ENCODE measurements around the gene PSMG4. TPM values are rescaled to one million over a fixed set of nuclear protein-coding genes. Genes with fewer than 3 reads are reported as not detected.

PSMG4 gene
- total RNA-seq, 1 experiment from 2014 or later: 51.9 TPM

GRCh38 chr6:3218266-3218665, 40.5 kb upstream of the PSMG4 start:
- BruUV-seq (replicated peaks): no TSS peak
- intact Hi-C loops (cut with micrococcal nuclease): no loop called here
- POLR2A ChIA-PET (ENCODE audit: unreplicated experiment): no interaction called here

DNA sequence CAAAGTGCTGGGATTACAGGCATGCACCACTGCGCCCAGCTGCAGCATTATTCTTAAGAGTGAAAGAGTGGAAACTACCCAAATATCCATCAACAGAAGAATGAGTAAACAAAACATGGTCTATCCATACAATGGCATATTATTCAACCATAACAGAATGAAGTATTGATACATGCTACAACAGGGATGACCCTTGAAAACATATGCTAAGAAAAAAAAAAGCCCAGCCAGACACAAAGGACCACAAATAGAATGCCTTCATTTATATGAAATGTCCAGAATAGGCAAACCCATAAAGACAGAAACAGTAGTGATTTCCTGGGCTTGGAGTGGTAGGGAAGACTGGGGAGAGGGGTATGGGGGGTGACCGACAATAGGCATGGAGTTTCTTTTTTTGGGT, 38.4 kb upstream of the PSMG4 start:
- no peak overlapping the region for H3K4me3 ChIP-seq (ENCODE audit: low read length)
- CTCF ChIA-PET: no interaction called here
- no peaks in the 10 kb centered on the region for H3K4me1 ChIP-seq (ENCODE audit: insufficient read depth, low read length)
- no peaks in the 10 kb centered on the region for H3F3A ChIP-seq (ENCODE audit: low read length, unreplicated experiment)
- no TSS peak for BruUV-seq (replicated peaks)
- POLR2A ChIA-PET (ENCODE audit: unreplicated experiment): no interaction called here
- H3K9me3 ChIP-seq (ENCODE audit: low read length): no peaks in the 10 kb centered on the region
- H4K20me1 ChIP-seq (ENCODE audit: low read length): no peaks in the 10 kb centered on the region
- intact Hi-C loops (cut with micrococcal nuclease): no loop called here
- DNase-seq: no peak
- no peak overlapping the region for H3K4me2 ChIP-seq (ENCODE audit: low read length)
- no peaks in the 10 kb centered on the region for H3K79me2 ChIP-seq (ENCODE audit: low read length)
- H3K9ac ChIP-seq (ENCODE audit: low read length): no peak overlapping the region
- no peak for ATAC-seq
- H2AFZ ChIP-seq (ENCODE audit: low read length): no peak overlapping the region
- no peak for TF ChIP-seq EZH2 (IDR thresholded peaks at IDR 0.05; ENCODE audit: low read length, unreplicated experiment)
- no peak for TF ChIP-seq CTCF (conservative IDR thresholded peaks at IDR 0.05; ENCODE audit: low read depth, low read length)
- no peak for TF ChIP-seq EZH2phosphoT487 (IDR thresholded peaks at IDR 0.05; ENCODE audit: borderline replicate concordance, low read length)
- no peaks in the 10 kb centered on the region for H3K36me3 ChIP-seq (ENCODE audit: low read depth, low read length)
- no peak overlapping the region for H3K27ac ChIP-seq (ENCODE audit: low read length)
- H3K27me3 ChIP-seq (ENCODE audit: low read length): peaks cover 12% of the 10 kb centered on the region; the same call in 1 of the 2 replicates
- H3K9me2 ChIP-seq (replicated peaks; ENCODE audit: low read length): no peaks in the 10 kb centered on the region

More at GRCh38 chr6:3218266-3218665, 40.5 kb upstream of the PSMG4 start:
- no peak for TF ChIP-seq CTCF (conservative IDR thresholded peaks at IDR 0.05; ENCODE audit: low read depth, low read length)
- no peak for TF ChIP-seq EZH2 (IDR thresholded peaks at IDR 0.05; ENCODE audit: low read length, unreplicated experiment)
- TF ChIP-seq EZH2phosphoT487 (IDR thresholded peaks at IDR 0.05; ENCODE audit: borderline replicate concordance, low read length): no peak
- H3K4me2 ChIP-seq (ENCODE audit: low read length): no peak overlapping the region
- no peak overlapping the region for H3K9ac ChIP-seq (ENCODE audit: low read length)
- H3K4me3 ChIP-seq (ENCODE audit: low read length): no peak overlapping the region
- H4K20me1 ChIP-seq (ENCODE audit: low read length): no peaks in the 10 kb centered on the region
- no peaks in the 10 kb centered on the region for H3F3A ChIP-seq (ENCODE audit: low read length, unreplicated experiment)
- H3K36me3 ChIP-seq (ENCODE audit: low read depth, low read length): no peaks in the 10 kb centered on the region
- H3K27ac ChIP-seq (ENCODE audit: low read length): no peak overlapping the region
- peaks cover 10% of the 10 kb centered on the region; the same call in 1 of the 2 replicates for H3K27me3 ChIP-seq (ENCODE audit: low read length)
- no peaks in the 10 kb centered on the region; the same call in 1 of the 2 replicates for H3K4me1 ChIP-seq (ENCODE audit: insufficient read depth, low read length)
- no peaks in the 10 kb centered on the region for H3K9me3 ChIP-seq (ENCODE audit: low read length)
- no peaks in the 10 kb centered on the region for H3K79me2 ChIP-seq (ENCODE audit: low read length)
- no peak overlapping the region for H2AFZ ChIP-seq (ENCODE audit: low read length)
- CTCF ChIA-PET: no interaction called here
- no peak for ATAC-seq
- no peak for DNase-seq
- no peaks in the 10 kb centered on the region for H3K9me2 ChIP-seq (replicated peaks; ENCODE audit: low read length)

DNA sequence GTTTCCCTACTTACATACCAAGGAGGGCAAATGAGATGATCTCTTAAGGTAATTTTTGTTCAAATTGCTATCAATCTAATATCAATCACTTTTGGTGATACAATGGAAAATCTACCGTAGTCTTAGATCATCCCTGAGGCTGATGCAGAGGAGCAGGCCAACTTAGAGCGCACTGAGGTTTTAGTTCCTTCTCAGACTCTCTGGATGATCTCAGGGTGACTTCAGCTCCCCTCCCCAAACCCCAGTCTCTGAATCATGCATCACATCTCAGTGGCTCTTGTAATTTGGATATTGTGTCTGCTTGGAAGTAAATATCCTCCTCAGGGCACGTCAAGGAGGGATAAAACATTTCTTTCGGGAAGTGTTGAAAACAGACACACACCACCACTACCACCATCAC, 37.2 kb upstream of the PSMG4 start:
- Histone ChIP-seq H3K9ac (ENCODE audit: low read length) (no peak overlapping the region), H2AFZ (ENCODE audit: low read length) (no peak overlapping the region), H3K4me1 (ENCODE audit: insufficient read depth, low read length) (peaks cover 2% of the 10 kb centered on the region; the same call in 1 of the 2 replicates), H3K9me2 (replicated peaks; ENCODE audit: low read length) (no peaks in the 10 kb centered on the region), H4K20me1 (ENCODE audit: low read length) (no peaks in the 10 kb centered on the region), H3K4me2 (ENCODE audit: low read length) (no peak overlapping the region), H3K27ac (ENCODE audit: low read length) (no peak overlapping the region), H3K27me3 (ENCODE audit: low read length) (peaks cover 21% of the 10 kb centered on the region), H3K4me3 (ENCODE audit: low read length) (no peak overlapping the region), H3K9me3 (ENCODE audit: low read length) (no peaks in the 10 kb centered on the region), H3K79me2 (ENCODE audit: low read length) (no peaks in the 10 kb centered on the region), H3K36me3 (ENCODE audit: low read depth, low read length) (no peaks in the 10 kb centered on the region), H3F3A (ENCODE audit: low read length, unreplicated experiment) (no peaks in the 10 kb centered on the region)
- CTCF ChIA-PET: interaction anchor here (0.6 kb wide), 1 partner anchor 96 kb away, joined by 9 read pairs; no protein-coding TSS in a partner anchor
- BruUV-seq (replicated peaks): no TSS peak
- no peak for TF ChIP-seq CTCF (conservative IDR thresholded peaks at IDR 0.05; ENCODE audit: low read depth, low read length)
- no peak for TF ChIP-seq EZH2phosphoT487 (IDR thresholded peaks at IDR 0.05; ENCODE audit: borderline replicate concordance, low read length)
- no peak for TF ChIP-seq EZH2 (IDR thresholded peaks at IDR 0.05; ENCODE audit: low read length, unreplicated experiment)
- ATAC-seq: no peak
- no peak for DNase-seq
- POLR2A ChIA-PET (ENCODE audit: unreplicated experiment): no interaction called here
- intact Hi-C loops (cut with micrococcal nuclease): no loop called here
